ENCODE results near the gene DNAL1. TPM values are rescaled to one million over a fixed set of nuclear protein-coding genes. Genes with fewer than 3 reads are reported as not detected.

Gene DNAL1
- total RNA-seq, 1 experiment from 2014 or later = 12.2 TPM

DNA sequence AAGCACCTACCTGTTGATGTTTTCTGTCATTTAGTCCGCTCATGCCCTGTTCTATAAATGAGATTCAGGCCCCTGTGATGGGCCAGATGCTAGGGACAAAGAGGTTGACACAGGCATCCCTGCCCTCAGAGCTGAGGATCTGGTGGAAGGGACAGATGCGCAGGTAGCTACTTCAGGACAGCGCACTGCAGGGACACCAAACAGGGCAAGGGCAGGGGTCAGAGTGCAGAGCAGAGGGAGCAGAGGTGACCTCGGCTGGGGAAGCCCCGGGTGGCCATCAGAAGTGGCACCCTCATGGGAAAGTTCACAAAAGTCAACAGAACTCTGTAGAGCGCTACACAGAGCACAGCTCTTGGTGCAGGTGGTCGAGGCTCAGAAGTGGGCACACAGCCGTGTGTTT is 75.0 kb downstream of the DNAL1 start:
- BruUV-seq (replicated peaks) = no TSS peak
- H3K9me3 ChIP-seq = no peaks in the 10 kb centered on the region
- intact Hi-C loops (cut with micrococcal nuclease; ENCODE audit: unreplicated experiment) = no loop called here
- DNase-seq = no peak
- Mint-ChIP-seq H3K36me3 (ENCODE audit: insufficient read depth, unreplicated experiment) (peaks cover 77% of the 10 kb centered on the region), H3K27ac (ENCODE audit: unreplicated experiment) (no peak overlapping the region), H3K9me3 (ENCODE audit: unreplicated experiment) (no peaks in the 10 kb centered on the region), H3K27me3 (ENCODE audit: insufficient read depth, unreplicated experiment) (no peaks in the 10 kb centered on the region), H3K4me1 (ENCODE audit: low read depth, unreplicated experiment) (no peaks in the 10 kb centered on the region), H3K4me3 (ENCODE audit: unreplicated experiment) (no peak overlapping the region)
- H3K36me3 ChIP-seq (ENCODE audit: control insufficient read depth, insufficient read depth, low read length) = peaks cover 11% of the 10 kb centered on the region
- TF ChIP-seq, protein P1, sequence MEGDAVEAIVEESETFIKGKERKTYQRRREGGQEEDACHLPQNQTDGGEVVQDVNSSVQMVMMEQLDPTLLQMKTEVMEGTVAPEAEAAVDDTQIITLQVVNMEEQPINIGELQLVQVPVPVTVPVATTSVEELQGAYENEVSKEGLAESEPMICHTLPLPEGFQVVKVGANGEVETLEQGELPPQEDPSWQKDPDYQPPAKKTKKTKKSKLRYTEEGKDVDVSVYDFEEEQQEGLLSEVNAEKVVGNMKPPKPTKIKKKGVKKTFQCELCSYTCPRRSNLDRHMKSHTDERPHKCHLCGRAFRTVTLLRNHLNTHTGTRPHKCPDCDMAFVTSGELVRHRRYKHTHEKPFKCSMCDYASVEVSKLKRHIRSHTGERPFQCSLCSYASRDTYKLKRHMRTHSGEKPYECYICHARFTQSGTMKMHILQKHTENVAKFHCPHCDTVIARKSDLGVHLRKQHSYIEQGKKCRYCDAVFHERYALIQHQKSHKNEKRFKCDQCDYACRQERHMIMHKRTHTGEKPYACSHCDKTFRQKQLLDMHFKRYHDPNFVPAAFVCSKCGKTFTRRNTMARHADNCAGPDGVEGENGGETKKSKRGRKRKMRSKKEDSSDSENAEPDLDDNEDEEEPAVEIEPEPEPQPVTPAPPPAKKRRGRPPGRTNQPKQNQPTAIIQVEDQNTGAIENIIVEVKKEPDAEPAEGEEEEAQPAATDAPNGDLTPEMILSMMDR (IDR thresholded peaks at IDR 0.05; ENCODE audit: insufficient read depth in 1 of 2, low read depth in 1 of 2, low read length in 1 of 2, severe bottlenecking in 1 of 2, unreplicated experiment in 1 of 2) = no peak
- ChIA-PET POLR2A (interaction anchor here (0.6 kb wide), 1 partner anchor 170 kb away, joined by 7 read pairs; no protein-coding TSS in a partner anchor), CTCF (interaction anchor here (0.6 to 1.0 kb wide), 3 partner anchors 9 to 209 kb away, joined by 3 to 4 read pairs (median 3); no protein-coding TSS in a partner anchor)
- no peak overlapping the region for H3K4me3 ChIP-seq (ENCODE audit: low read depth, low read length)
- no peaks in the 10 kb centered on the region for H3K27me3 ChIP-seq (replicated peaks; ENCODE audit: control insufficient read depth, insufficient read depth, low read length)
- no peaks in the 10 kb centered on the region for H3K4me1 ChIP-seq

DNA sequence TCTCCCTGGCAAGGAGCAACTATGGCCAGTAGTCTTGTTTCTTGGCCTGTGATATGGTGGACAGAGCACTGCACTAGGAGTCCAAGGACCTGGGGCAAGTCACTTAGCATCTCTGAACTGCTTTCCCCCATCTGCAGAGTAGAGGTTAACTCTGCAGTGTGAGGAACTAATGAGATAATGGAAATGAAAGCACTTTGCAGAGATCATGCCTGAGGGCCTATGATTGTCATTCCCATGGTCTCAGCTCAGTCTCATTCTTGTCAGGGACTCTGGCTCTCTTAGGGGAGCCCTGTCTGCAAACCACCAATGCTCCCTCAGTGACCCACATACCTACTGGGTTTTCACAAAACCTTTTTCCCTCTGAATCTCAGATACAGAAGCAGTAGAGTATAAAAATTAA is 75.8 kb downstream of the DNAL1 start:
- no peaks in the 10 kb centered on the region for H3K4me1 ChIP-seq
- no peaks in the 10 kb centered on the region for H3K27me3 ChIP-seq (replicated peaks; ENCODE audit: control insufficient read depth, insufficient read depth, low read length)
- ChIA-PET POLR2A (no interaction called here), CTCF (no interaction called here)
- no peak overlapping the region for H3K4me3 Mint-ChIP-seq (ENCODE audit: unreplicated experiment)
- no peak for DNase-seq
- H3K27ac Mint-ChIP-seq (ENCODE audit: unreplicated experiment) = no peak overlapping the region
- H3K27me3 Mint-ChIP-seq (ENCODE audit: insufficient read depth, unreplicated experiment) = no peaks in the 10 kb centered on the region
- peaks cover 75% of the 10 kb centered on the region for H3K36me3 Mint-ChIP-seq (ENCODE audit: insufficient read depth, unreplicated experiment)
- TF ChIP-seq, protein P1 (IDR thresholded peaks at IDR 0.05; ENCODE audit: insufficient read depth in 1 of 2, low read depth in 1 of 2, low read length in 1 of 2, severe bottlenecking in 1 of 2, unreplicated experiment in 1 of 2) = no peak
- H3K4me1 Mint-ChIP-seq (ENCODE audit: low read depth, unreplicated experiment) = no peaks in the 10 kb centered on the region
- no peaks in the 10 kb centered on the region for H3K9me3 ChIP-seq
- peaks cover 11% of the 10 kb centered on the region for H3K36me3 ChIP-seq (ENCODE audit: control insufficient read depth, insufficient read depth, low read length)
- intact Hi-C loops (cut with micrococcal nuclease; ENCODE audit: unreplicated experiment) = no loop called here
- no peak overlapping the region for H3K4me3 ChIP-seq (ENCODE audit: low read depth, low read length)
- no TSS peak for BruUV-seq (replicated peaks)
- H3K9me3 Mint-ChIP-seq (ENCODE audit: unreplicated experiment) = no peaks in the 10 kb centered on the region

DNA sequence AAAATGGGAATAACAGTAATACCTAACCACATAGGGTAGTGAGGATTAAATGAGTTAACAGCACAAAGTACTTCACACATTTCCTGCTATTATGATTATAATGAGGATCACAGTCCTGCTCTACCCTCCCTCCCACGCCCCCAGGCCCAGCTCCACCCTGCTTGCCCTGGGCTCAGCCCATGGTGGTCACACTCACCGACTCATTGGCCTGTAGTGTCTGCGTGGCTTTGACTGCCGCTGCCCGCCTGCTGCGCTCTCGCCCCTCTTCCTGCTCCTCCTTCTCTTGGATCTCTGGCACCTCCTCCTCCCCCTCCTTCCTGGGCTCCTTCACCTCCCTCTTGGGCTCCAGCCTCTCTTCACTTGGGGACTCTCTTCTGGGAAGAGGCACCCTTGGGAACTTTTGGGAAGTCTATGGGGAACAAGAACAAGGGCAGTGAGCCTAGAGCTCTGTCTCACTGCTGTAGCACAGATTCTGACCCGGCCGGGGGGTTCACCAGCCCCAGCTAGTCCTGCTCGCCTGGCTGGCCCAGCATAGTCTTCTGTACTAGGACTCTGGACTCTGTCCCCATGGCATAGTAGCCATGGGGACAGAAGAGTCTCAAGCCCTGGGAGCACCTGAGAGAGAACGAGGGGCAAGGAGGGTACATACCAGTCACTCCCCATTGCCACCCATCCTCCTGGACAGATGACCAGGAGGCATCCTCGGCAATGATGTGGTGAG is 76.5 kb downstream of the DNAL1 start:
- H3K36me3 Mint-ChIP-seq (ENCODE audit: insufficient read depth, unreplicated experiment) = peaks cover 75% of the 10 kb centered on the region
- no peak overlapping the region for H3K4me3 Mint-ChIP-seq (ENCODE audit: unreplicated experiment)
- H3K4me3 ChIP-seq (ENCODE audit: low read depth, low read length) = no peak overlapping the region
- POLR2A ChIA-PET = no interaction called here
- no peaks in the 10 kb centered on the region for H3K4me1 ChIP-seq
- no peaks in the 10 kb centered on the region for H3K27me3 Mint-ChIP-seq (ENCODE audit: insufficient read depth, unreplicated experiment)
- peaks cover 11% of the 10 kb centered on the region for H3K36me3 ChIP-seq (ENCODE audit: control insufficient read depth, insufficient read depth, low read length)
- H3K4me1 Mint-ChIP-seq (ENCODE audit: low read depth, unreplicated experiment) = no peaks in the 10 kb centered on the region
- no TSS peak for BruUV-seq (replicated peaks)
- H3K9me3 Mint-ChIP-seq (ENCODE audit: unreplicated experiment) = no peaks in the 10 kb centered on the region
- TF ChIP-seq, protein P1 (IDR thresholded peaks at IDR 0.05; ENCODE audit: insufficient read depth in 1 of 2, low read depth in 1 of 2, low read length in 1 of 2, severe bottlenecking in 1 of 2, unreplicated experiment in 1 of 2) = no peak
- no peak for DNase-seq
- no peaks in the 10 kb centered on the region for H3K27me3 ChIP-seq (replicated peaks; ENCODE audit: control insufficient read depth, insufficient read depth, low read length)
- intact Hi-C loops (cut with micrococcal nuclease; ENCODE audit: unreplicated experiment) = no loop called here
- H3K9me3 ChIP-seq = no peaks in the 10 kb centered on the region
- H3K27ac Mint-ChIP-seq (ENCODE audit: unreplicated experiment) = no peak overlapping the region
- CTCF ChIA-PET = no interaction called here
